Prostate gland (tissue), 2 donors: Measurements from ENCODE around the gene ANP32D.
"Not testable (repeated sequence)": the region's sequence is repeated elsewhere in the genome, so short reads cannot be mapped to it uniquely, and the experiment has no call there.

Source experiments
- CTCF ChIP-seq, 4 experiments: fragments of 200-600 bp in 2 of 4; fragments of 450-650 bp in 2 of 4; sonication (generic) in 2 of 4; IDR thresholded peaks; 1 replicate in 3 of 4; 2 replicates in 1 of 4; pipeline ENCODE4 v1.5.1; 2016 to 2019; ENCODE audit warnings: antibody characterized with exemption in 4 of 4, mild to moderate bottlenecking in 2 of 4, moderate library complexity in 2 of 4
- POLR2AphosphoS5 ChIP-seq: sonication (generic); formaldehyde crosslinking; IDR thresholded peaks from one replicate; pipeline ENCODE4 v1.6.1; 2017; ENCODE audit warnings: antibody characterized with exemption

- TF ChIP-seq CTCF (IDR thresholded peaks at IDR 0.05); POLR2AphosphoS5: not testable (repeated sequence)
Measured at GRCh38 chr12:48434016-48434415, 38.3 kb upstream of the ANP32D start.
